OCI-LY1 (cell line): ENCODE data around the gene AFP.

Experiments used
- H2AFZ ChIP-seq: fragments of 200-600 bp; sonication (generic), shearing (Covaris generic); 2 replicates; pipeline ENCODE4 v1.6.0; 2014; ENCODE audit warnings: antibody characterized with exemption, mild to moderate bottlenecking, low read length
- H3F3A ChIP-seq: fragments of 200-600 bp; sonication (generic), shearing (Covaris generic); 2 replicates; pipeline ENCODE4 v1.6.0; 2014; ENCODE audit warnings: mild to moderate bottlenecking, antibody characterized with exemption, low read length, moderate library complexity; ENCODE audit not compliant: insufficient read depth
- H3K27ac ChIP-seq: fragments of 200-600 bp; sonication (generic); 2 replicates; pipeline ENCODE4 v1.5.1; 2014; ENCODE audit warnings: low read length, mixed run types, mild to moderate bottlenecking, low read depth; ENCODE audit not compliant: poor library complexity, severe bottlenecking
- H3K27me3 ChIP-seq: fragments of 200-600 bp; sonication (generic); 2 replicates; pipeline ENCODE4 v1.6.0; 2014; ENCODE audit warnings: antibody characterized with exemption, mild to moderate bottlenecking, low read length, moderate library complexity; ENCODE audit not compliant: insufficient read depth
- H3K36me3 ChIP-seq: fragments of 200-600 bp; sonication (generic); 2 replicates; pipeline ENCODE4 v1.6.1; 2014; ENCODE audit warnings: mild to moderate bottlenecking, antibody characterized with exemption, low read length, moderate library complexity, mixed read lengths; ENCODE audit not compliant: insufficient read depth
- H3K4me1 ChIP-seq: fragments of 200-600 bp; sonication (generic); 2 replicates; pipeline ENCODE4 v1.5.1; 2014; ENCODE audit warnings: mild to moderate bottlenecking, low read length, moderate library complexity; ENCODE audit not compliant: insufficient read depth, severe bottlenecking
- H3K4me2 ChIP-seq: fragments of 200-600 bp; sonication (generic), shearing (Covaris generic); 2 replicates; pipeline ENCODE4 v1.6.1; 2014; ENCODE audit warnings: low read length
- H3K4me3 ChIP-seq: fragments of 200-600 bp; sonication (generic); 2 replicates; pipeline ENCODE4 v1.5.1; 2014; ENCODE audit warnings: low read length, low read depth, mild to moderate bottlenecking, mixed read lengths; ENCODE audit not compliant: poor library complexity, severe bottlenecking
- H3K79me2 ChIP-seq: fragments of 200-600 bp; shearing (Covaris generic); 2 replicates; pipeline ENCODE4 v1.6.1; 2016; ENCODE audit warnings: mixed run types, low read length, mixed read lengths; ENCODE audit not compliant: insufficient read depth
- H3K9ac ChIP-seq: fragments of 200-600 bp; sonication (generic), shearing (Covaris generic); 2 replicates; pipeline ENCODE4 v1.6.1; 2014; ENCODE audit warnings: mild to moderate bottlenecking, low read length, mixed read lengths
- H3K9me2 ChIP-seq: fragments of 200-600 bp; sonication (generic), shearing (Covaris generic); 2 replicates; pipeline ENCODE4 v1.6.1; 2014; ENCODE audit warnings: low read depth, mild to moderate bottlenecking, low read length, mixed read lengths
- H3K9me3 ChIP-seq: fragments of 200-600 bp; shearing (Covaris generic); 2 replicates; pipeline ENCODE4 v1.6.1; 2014; ENCODE audit warnings: low read length, mixed read lengths
- H4K20me1 ChIP-seq: fragments of 200-600 bp; sonication (generic), shearing (Covaris generic); 2 replicates; pipeline ENCODE4 v1.6.0; 2016; ENCODE audit warnings: mild to moderate bottlenecking, low read length; ENCODE audit not compliant: insufficient read depth
- EZH2 ChIP-seq: fragments of 200-600 bp; sonication (generic), shearing (Covaris generic); IDR thresholded peaks from 2 replicates; pipeline ENCODE4 v1.8.0; 2017; ENCODE audit warnings: borderline replicate concordance, mixed run types, mild to moderate bottlenecking, antibody characterized with exemption, low read length, moderate library complexity, mixed read lengths
- TF ChIP-seq, protein P1 (sequence below): fragments of 200-600 bp; sonication (generic), shearing (Covaris generic); IDR thresholded peaks from 2 replicates; pipeline ENCODE4 v1.5.1; 2017; ENCODE audit warnings: mild to moderate bottlenecking, antibody characterized with exemption, low read length, moderate library complexity, mixed read lengths

Gene AFP

DNA sequence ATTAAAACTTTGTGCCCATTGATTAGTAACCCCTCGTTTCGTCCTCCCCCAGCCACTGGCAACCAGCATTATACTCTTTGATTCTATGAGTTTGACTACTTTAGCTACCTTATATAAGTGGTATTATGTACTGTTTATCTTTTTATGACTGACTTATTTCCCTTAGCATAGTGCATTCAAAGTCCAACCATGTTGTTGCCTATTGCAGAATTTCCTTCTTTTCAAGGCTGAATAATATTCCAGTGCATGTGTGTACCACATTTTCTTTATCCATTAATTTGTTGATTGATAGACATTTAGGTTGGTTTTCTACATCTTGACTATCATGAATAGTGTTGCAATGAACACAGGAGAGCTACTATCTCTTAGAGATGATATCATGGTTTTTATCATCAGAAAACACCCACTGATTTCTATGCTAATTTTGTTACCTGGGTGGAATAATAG is 28.8 kb upstream of the AFP start:
- Histone ChIP-seq H3K9me2 (no peaks in the 10 kb centered on the region), H3K9ac (no peak overlapping the region), H3K36me3 (no peaks in the 10 kb centered on the region)

DNA sequence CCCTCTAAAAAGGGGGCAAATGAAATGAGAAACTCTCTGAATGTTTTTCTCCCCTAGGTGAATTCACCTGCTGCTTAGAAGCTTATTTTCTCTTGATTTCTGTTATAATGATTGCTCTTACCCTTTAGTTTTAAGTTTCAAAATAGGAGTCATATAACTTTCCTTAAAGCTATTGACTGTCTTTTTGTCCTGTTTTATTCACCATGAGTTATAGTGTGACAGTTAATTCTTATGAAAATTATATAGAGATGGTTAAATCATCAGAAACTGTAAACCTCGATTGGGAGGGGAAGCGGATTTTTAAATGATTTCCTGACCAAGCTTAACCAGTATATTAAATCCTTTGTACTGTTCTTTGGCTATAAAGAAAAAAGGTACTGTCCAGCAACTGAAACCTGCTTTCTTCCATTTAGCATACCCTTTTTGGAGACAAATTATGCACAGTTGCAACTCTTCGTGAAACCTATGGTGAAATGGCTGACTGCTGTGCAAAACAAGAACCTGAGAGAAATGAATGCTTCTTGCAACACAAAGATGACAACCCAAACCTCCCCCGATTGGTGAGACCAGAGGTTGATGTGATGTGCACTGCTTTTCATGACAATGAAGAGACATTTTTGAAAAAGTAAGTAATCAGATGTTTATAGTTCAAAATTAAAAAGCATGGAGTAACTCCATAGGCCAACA is 27.7 kb upstream of the AFP start:
- TF ChIP-seq, protein P1, sequence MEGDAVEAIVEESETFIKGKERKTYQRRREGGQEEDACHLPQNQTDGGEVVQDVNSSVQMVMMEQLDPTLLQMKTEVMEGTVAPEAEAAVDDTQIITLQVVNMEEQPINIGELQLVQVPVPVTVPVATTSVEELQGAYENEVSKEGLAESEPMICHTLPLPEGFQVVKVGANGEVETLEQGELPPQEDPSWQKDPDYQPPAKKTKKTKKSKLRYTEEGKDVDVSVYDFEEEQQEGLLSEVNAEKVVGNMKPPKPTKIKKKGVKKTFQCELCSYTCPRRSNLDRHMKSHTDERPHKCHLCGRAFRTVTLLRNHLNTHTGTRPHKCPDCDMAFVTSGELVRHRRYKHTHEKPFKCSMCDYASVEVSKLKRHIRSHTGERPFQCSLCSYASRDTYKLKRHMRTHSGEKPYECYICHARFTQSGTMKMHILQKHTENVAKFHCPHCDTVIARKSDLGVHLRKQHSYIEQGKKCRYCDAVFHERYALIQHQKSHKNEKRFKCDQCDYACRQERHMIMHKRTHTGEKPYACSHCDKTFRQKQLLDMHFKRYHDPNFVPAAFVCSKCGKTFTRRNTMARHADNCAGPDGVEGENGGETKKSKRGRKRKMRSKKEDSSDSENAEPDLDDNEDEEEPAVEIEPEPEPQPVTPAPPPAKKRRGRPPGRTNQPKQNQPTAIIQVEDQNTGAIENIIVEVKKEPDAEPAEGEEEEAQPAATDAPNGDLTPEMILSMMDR = no peak
- no peak overlapping the region for H2AFZ ChIP-seq
- no peak overlapping the region for H3K27ac ChIP-seq
- H3K36me3 ChIP-seq = no peaks in the 10 kb centered on the region
- H3K4me2 ChIP-seq = no peak overlapping the region
- no peaks in the 10 kb centered on the region for H3K27me3 ChIP-seq
- no peak overlapping the region for H3K9ac ChIP-seq
- H3K9me2 ChIP-seq = no peaks in the 10 kb centered on the region
- no peaks in the 10 kb centered on the region for H3K9me3 ChIP-seq
- H3F3A ChIP-seq = no peaks in the 10 kb centered on the region
- no peak overlapping the region for H3K4me3 ChIP-seq
- H3K79me2 ChIP-seq = no peaks in the 10 kb centered on the region
- H3K4me1 ChIP-seq = no peaks in the 10 kb centered on the region
- H4K20me1 ChIP-seq = no peaks in the 10 kb centered on the region; the same call in 1 of the 2 replicates

More for the DNA sequence above, 28.8 kb upstream of the AFP start:
- Histone ChIP-seq H3K4me1 (no peaks in the 10 kb centered on the region), H3K4me2 (no peak overlapping the region), H4K20me1 (no peaks in the 10 kb centered on the region; the same call in 1 of the 2 replicates), H3K27ac (no peak overlapping the region), H3K9me3 (no peaks in the 10 kb centered on the region), H3K79me2 (no peaks in the 10 kb centered on the region), H3F3A (no peaks in the 10 kb centered on the region), H3K4me3 (no peak overlapping the region), H2AFZ (no peak overlapping the region), H3K27me3 (no peaks in the 10 kb centered on the region)
- no peak for TF ChIP-seq EZH2

DNA sequence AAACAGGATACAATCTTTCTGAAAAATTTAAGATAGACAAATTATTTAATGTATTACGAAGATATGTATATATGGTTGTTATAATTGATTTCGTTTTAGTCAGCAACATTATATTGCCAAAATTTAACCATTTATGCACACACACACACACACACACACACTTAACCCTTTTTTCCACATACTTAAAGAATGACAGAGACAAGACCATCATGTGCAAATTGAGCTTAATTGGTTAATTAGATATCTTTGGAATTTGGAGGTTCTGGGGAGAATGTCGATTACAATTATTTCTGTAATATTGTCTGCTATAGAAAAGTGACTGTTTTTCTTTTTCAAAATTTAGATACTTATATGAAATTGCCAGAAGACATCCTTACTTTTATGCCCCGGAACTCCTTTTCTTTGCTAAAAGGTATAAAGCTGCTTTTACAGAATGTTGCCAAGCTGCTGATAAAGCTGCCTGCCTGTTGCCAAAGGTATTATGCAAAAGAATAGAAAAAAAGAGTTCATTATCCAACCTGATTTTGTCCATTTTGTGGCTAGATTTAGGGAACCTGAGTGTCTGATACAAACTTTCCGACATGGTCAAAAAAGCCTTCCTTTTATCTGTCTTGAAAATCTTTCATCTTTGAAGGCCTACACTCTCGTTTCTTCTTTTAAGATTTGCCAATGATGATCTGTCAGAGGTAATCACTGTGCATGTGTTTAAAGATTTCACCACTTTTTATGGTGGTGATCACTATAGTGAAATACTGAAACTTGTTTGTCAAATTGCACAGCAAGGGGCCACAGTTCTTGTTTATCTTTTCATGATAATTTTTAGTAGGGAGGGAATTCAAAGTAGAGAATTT is 26.8 kb upstream of the AFP start:
- Histone ChIP-seq H2AFZ (no peak overlapping the region), H3K4me1 (no peaks in the 10 kb centered on the region), H3K4me3 (no peak overlapping the region), H3K79me2 (no peaks in the 10 kb centered on the region), H3K9me3 (no peaks in the 10 kb centered on the region), H3K27me3 (no peaks in the 10 kb centered on the region), H4K20me1 (no peaks in the 10 kb centered on the region; the same call in 1 of the 2 replicates), H3K36me3 (no peaks in the 10 kb centered on the region), H3K4me2 (no peak overlapping the region), H3K9me2 (no peaks in the 10 kb centered on the region), H3K27ac (no peak overlapping the region), H3F3A (no peaks in the 10 kb centered on the region), H3K9ac (no peak overlapping the region)
- TF ChIP-seq, protein P1 = no peak
- TF ChIP-seq EZH2 = no peak
